Liver (tissue), 9 donors: ENCODE data around the gene EHMT1. TPM values are rescaled to one million over a fixed set of nuclear protein-coding genes. Genes with fewer than 3 reads are reported as not detected.
"Not testable (repeated sequence)": the region's sequence is repeated elsewhere in the genome, so short reads cannot be mapped to it uniquely, and the experiment has no call there.

Experiments used
- DNase-seq: peaks from one replicate; pipeline ENCODE4 v3.0.0-alpha.2; 2017; ENCODE audit warnings: low spot score
- H3K27ac ChIP-seq, 2 donors: one replicate each; pipeline ENCODE4 v1.7.0; 2013; ENCODE audit warnings: inconsistent platforms in 2 of 2, low read length in 2 of 2, control low read depth in 1 of 2, low read depth in 1 of 2, mild to moderate bottlenecking in 1 of 2
- H3K27me3 ChIP-seq, 4 donors: one replicate each; pipeline versions ENCODE4 v1.6.1 to v1.7.0; 2013; ENCODE audit warnings: low read length in 3 of 4, inconsistent platforms in 1 of 4, mild to moderate bottlenecking in 1 of 4, moderate library complexity in 1 of 4; ENCODE audit not compliant: control insufficient read depth in 4 of 4, insufficient read depth in 4 of 4
- H3K36me3 ChIP-seq, 4 donors: one replicate each; pipeline versions ENCODE4 v1.6.1 to v1.7.0; 2013; ENCODE audit warnings: low read length in 3 of 4, mild to moderate bottlenecking in 3 of 4, low read depth in 1 of 4, moderate library complexity in 1 of 4; ENCODE audit not compliant: control insufficient read depth in 4 of 4, insufficient read depth in 3 of 4
- H3K4me1 ChIP-seq, 4 donors: one replicate each; pipeline versions ENCODE4 v1.6.1 to v1.7.0; 2013; ENCODE audit warnings: low read length in 3 of 4, mild to moderate bottlenecking in 3 of 4, moderate library complexity in 1 of 4; ENCODE audit not compliant: control insufficient read depth in 4 of 4, insufficient read depth in 4 of 4
- H3K4me3 ChIP-seq, 3 donors: one replicate each; pipeline versions ENCODE4 v1.6.1 to v1.7.0; 2013; ENCODE audit warnings: low read length in 3 of 3, control low read depth in 1 of 3, low read depth in 1 of 3, mild to moderate bottlenecking in 1 of 3
- H3K9ac ChIP-seq, 2 donors: one replicate each; pipeline ENCODE4 v1.7.0; 2013; ENCODE audit warnings: low read length in 2 of 2, mild to moderate bottlenecking in 2 of 2, moderate library complexity in 2 of 2, control low read depth in 1 of 2, low read depth in 1 of 2
- H3K9me3 ChIP-seq, 4 donors: one replicate each; pipeline versions ENCODE4 v1.6.1 to v1.7.0; 2013; ENCODE audit warnings: low read length in 3 of 4; ENCODE audit not compliant: control insufficient read depth in 4 of 4
- EGR1 ChIP-seq, 2 donors: IDR thresholded peaks; 2 replicates each; pipeline ENCODE4 v1.6.1; 2016 to 2018; ENCODE audit warnings: antibody characterized with exemption in 2 of 2, low read depth in 2 of 2
- FOXA1 ChIP-seq: IDR thresholded peaks from 2 replicates; pipeline ENCODE4 v1.6.1; 2016; ENCODE audit warnings: antibody characterized with exemption
- GABPA ChIP-seq, 2 donors: IDR thresholded peaks in 1 of 2; conservative IDR thresholded peaks in 1 of 2; 2 replicates each; pipeline ENCODE4 v1.6.1; 2016; ENCODE audit warnings: antibody characterized with exemption in 2 of 2, mild to moderate bottlenecking in 1 of 2, moderate library complexity in 1 of 2
- HNF4A ChIP-seq, 2 donors: conservative IDR thresholded peaks; 2 replicates each; pipeline ENCODE4 v1.6.1; 2016; ENCODE audit warnings: antibody characterized with exemption in 2 of 2, mild to moderate bottlenecking in 2 of 2
- HNF4G ChIP-seq: IDR thresholded peaks from 2 replicates; pipeline ENCODE4 v1.6.1; 2016; ENCODE audit warnings: antibody characterized with exemption
- JUND ChIP-seq, 2 donors: IDR thresholded peaks; 2 replicates each; pipeline ENCODE4 v1.6.1; 2016; ENCODE audit warnings: antibody characterized with exemption in 2 of 2
- RAD21 ChIP-seq, 2 donors: IDR thresholded peaks; 2 replicates each; pipeline ENCODE4 v1.6.1; 2016; ENCODE audit warnings: antibody characterized with exemption in 2 of 2, mild to moderate bottlenecking in 2 of 2
- RXRA ChIP-seq, 2 donors: IDR thresholded peaks; 2 replicates each; pipeline ENCODE4 v1.6.1; 2017 to 2018; ENCODE audit warnings: antibody characterized with exemption in 2 of 2, mild to moderate bottlenecking in 1 of 2
- SP1 ChIP-seq: IDR thresholded peaks from 2 replicates; pipeline ENCODE4 v1.6.1; 2018; ENCODE audit warnings: antibody characterized with exemption, mild to moderate bottlenecking
- TAF1 ChIP-seq: conservative IDR thresholded peaks from 2 replicates; pipeline ENCODE4 v1.6.1; 2016; ENCODE audit warnings: antibody characterized with exemption, mild to moderate bottlenecking
- WGBS: extraction: QIAGEN DNeasy Blood & Tissue Kit; methylation state at CpG from one replicate; pipeline ENCODE4 v1.1.7; 2013; 5-methylcytosine and 5-hydroxymethylcytosine counted together
- polyA plus RNA-seq, 2 donors: library from polyadenylated mRNA; stranded (reverse) in 1 of 2; unstranded in 1 of 2; fragments of 200-250 nt in 1 of 2; fragments of >200 nt in 1 of 2; fragmentation: Nextera tagmentation in 1 of 2; extraction: Ambion mirVana in 1 of 2; gene quantifications; one replicate each; pipeline versions ENCODE4 v1.2.1 to v1.2.3, GENCODE V29; 2013 to 2015
- total RNA-seq, 2 donors: library from RNA; depleted of rRNA; stranded (reverse); fragments of >200 nt; gene quantifications; one replicate each; pipeline ENCODE4 v1.2.3, GENCODE V29; 2014
- TF ChIP-seq, protein P1 (sequence below): IDR thresholded peaks from 2 replicates; pipeline ENCODE4 v1.6.1; 2016; ENCODE audit warnings: antibody characterized with exemption
- TF ChIP-seq, protein P2 (sequence below): fragments of 150-350 bp; IDR thresholded peaks from 2 replicates; pipeline ENCODE4 v1.5.1; 2017; ENCODE audit warnings: improper control_type of control experiment, low read depth, low read length; ENCODE audit not compliant: missing input control
- TF ChIP-seq, protein P3 (sequence below): IDR thresholded peaks from 2 replicates; pipeline ENCODE4 v1.6.1; 2016; ENCODE audit warnings: antibody characterized with exemption
- TF ChIP-seq, protein P4 (sequence below): IDR thresholded peaks from 2 replicates; pipeline ENCODE4 v1.6.1; 2016; ENCODE audit warnings: antibody characterized with exemption, mild to moderate bottlenecking
- donor health status: healthy.
- donor health status: healthy.
- donor health status: healthy.
- donor health status: healthy.
- donor health status: healthy.

EHMT1 gene
- total and polyA plus RNA-seq, 4 donors = 16.1 to 48.2 (median 27.3) TPM

DNA sequence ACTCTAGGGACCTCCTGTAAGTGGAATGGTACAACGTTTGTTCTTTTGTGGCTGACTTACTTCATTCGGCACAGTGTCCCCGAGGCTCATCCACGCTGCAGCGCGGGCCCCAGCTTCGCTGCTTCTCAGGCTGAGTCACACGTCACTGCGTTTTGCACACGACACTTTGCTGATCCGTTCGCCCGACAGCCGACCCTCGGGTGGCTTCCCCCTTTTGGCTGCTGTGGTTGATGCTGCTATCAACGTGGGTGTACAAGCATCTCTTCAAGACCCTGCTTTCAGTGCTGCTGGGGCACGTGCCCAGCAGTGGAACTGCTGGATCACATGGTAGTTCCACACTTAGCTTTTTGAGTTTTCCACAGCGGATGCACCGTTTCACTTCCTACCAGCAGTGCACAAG, 107.5 kb downstream of the EHMT1 start:
- H3K4me3 ChIP-seq, H3K27me3 ChIP-seq, H3K4me1 ChIP-seq, H3K27ac ChIP-seq, H3K9me3 ChIP-seq, H3K9ac ChIP-seq, DNase-seq: not testable (repeated sequence)
- peaks cover 0 to 27% (median 19%) of the 10 kb centered on the region in 4 donors for H3K36me3 ChIP-seq
- 96% methylated on average over 9 of the region's 19 CpGs for WGBS

DNA sequence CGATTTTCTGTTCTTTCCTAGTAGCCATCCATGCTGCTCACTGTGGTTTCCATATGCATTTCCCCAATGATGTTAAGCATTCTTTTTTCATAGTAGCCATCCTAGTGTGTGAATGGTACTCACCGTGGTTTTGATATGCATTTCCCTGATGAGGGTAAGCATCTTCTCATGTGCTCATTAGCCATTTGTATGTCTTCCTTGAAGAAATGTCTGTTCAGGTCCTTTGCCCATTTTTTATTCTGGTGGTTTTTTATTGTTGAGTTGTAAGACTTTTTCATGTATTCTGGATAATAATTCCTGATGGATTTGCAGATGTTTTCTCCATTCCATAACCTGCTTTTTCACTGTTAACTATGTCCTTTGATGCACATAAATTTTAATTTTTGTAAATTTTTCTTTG, 108.0 kb downstream of the EHMT1 start:
- no peaks in the 10 kb centered on the region for H3K27me3 ChIP-seq
- no peak overlapping the region for H3K4me3 ChIP-seq
- H3K36me3 ChIP-seq = peaks cover 1 to 28% (median 21%) of the 10 kb centered on the region in 4 donors
- H3K27ac ChIP-seq = no peak overlapping the region
- TF ChIP-seq RAD21 (IDR thresholded peaks at IDR 0.05) = no peak
- no peak for TF ChIP-seq JUND (IDR thresholded peaks at IDR 0.05)
- no peak for TF ChIP-seq HNF4A (conservative IDR thresholded peaks at IDR 0.05)
- TF ChIP-seq, protein P1, sequence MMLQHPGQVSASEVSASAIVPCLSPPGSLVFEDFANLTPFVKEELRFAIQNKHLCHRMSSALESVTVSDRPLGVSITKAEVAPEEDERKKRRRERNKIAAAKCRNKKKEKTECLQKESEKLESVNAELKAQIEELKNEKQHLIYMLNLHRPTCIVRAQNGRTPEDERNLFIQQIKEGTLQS = no peak
- no peak for TF ChIP-seq SP1
- TF ChIP-seq EGR1 (IDR thresholded peaks at IDR 0.05; ENCODE audit: low read depth in 2 of 2) = no peak
- no peaks in the 10 kb centered on the region for H3K9me3 ChIP-seq
- DNase-seq = no peak
- WGBS = 97% methylated on average over 2 of the region's 2 CpGs
- H3K9ac ChIP-seq = no peak overlapping the region
- H3K4me1 ChIP-seq = no peaks in the 10 kb centered on the region

DNA sequence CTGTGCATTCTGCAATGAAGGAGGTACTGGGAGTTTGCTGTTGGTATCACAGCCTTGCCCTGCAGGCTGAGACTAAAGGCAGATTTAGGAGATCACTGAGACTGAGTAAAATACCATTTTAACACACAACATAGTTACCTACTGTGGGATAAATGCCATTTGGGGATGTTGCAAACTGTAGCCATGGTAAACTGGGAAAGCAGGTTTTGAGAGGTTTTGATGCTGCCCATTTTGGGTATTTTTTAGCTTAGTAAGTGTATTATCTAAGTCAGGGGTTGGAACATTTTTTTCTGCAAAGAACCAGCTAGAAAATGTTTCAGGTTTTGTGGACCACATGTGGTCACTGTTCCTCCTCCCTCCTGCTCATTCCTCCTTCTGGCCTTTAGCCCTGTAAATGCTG, 108.9 kb downstream of the EHMT1 start:
- Histone ChIP-seq H3K4me1 (no peaks in the 10 kb centered on the region), H3K27ac (no peak overlapping the region), H3K36me3 (peaks cover 1 to 32% (median 25%) of the 10 kb centered on the region in 4 donors), H3K9ac (no peak overlapping the region), H3K9me3 (no peaks in the 10 kb centered on the region), H3K27me3 (no peaks in the 10 kb centered on the region), H3K4me3 (no peak overlapping the region)
- DNase-seq = no peak
- no peak for TF ChIP-seq GABPA (IDR thresholded peaks at IDR 0.05 in 1 of 2, conservative IDR thresholded peaks at IDR 0.05 in 1 of 2)
- no peak for TF ChIP-seq TAF1
- TF ChIP-seq EGR1 (IDR thresholded peaks at IDR 0.05; ENCODE audit: low read depth in 2 of 2) = no peak
- TF ChIP-seq JUND (IDR thresholded peaks at IDR 0.05) = no peak
- TF ChIP-seq, protein P2, sequence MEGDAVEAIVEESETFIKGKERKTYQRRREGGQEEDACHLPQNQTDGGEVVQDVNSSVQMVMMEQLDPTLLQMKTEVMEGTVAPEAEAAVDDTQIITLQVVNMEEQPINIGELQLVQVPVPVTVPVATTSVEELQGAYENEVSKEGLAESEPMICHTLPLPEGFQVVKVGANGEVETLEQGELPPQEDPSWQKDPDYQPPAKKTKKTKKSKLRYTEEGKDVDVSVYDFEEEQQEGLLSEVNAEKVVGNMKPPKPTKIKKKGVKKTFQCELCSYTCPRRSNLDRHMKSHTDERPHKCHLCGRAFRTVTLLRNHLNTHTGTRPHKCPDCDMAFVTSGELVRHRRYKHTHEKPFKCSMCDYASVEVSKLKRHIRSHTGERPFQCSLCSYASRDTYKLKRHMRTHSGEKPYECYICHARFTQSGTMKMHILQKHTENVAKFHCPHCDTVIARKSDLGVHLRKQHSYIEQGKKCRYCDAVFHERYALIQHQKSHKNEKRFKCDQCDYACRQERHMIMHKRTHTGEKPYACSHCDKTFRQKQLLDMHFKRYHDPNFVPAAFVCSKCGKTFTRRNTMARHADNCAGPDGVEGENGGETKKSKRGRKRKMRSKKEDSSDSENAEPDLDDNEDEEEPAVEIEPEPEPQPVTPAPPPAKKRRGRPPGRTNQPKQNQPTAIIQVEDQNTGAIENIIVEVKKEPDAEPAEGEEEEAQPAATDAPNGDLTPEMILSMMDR = no peak
- TF ChIP-seq HNF4G = no peak
- TF ChIP-seq SP1 = no peak
- TF ChIP-seq, protein P3, sequence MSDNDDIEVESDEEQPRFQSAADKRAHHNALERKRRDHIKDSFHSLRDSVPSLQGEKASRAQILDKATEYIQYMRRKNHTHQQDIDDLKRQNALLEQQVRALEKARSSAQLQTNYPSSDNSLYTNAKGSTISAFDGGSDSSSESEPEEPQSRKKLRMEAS = no peak
- TF ChIP-seq RXRA (IDR thresholded peaks at IDR 0.05) = no peak
- no peak for TF ChIP-seq FOXA1
- no peak for TF ChIP-seq RAD21 (IDR thresholded peaks at IDR 0.05)
- TF ChIP-seq, protein P4, sequence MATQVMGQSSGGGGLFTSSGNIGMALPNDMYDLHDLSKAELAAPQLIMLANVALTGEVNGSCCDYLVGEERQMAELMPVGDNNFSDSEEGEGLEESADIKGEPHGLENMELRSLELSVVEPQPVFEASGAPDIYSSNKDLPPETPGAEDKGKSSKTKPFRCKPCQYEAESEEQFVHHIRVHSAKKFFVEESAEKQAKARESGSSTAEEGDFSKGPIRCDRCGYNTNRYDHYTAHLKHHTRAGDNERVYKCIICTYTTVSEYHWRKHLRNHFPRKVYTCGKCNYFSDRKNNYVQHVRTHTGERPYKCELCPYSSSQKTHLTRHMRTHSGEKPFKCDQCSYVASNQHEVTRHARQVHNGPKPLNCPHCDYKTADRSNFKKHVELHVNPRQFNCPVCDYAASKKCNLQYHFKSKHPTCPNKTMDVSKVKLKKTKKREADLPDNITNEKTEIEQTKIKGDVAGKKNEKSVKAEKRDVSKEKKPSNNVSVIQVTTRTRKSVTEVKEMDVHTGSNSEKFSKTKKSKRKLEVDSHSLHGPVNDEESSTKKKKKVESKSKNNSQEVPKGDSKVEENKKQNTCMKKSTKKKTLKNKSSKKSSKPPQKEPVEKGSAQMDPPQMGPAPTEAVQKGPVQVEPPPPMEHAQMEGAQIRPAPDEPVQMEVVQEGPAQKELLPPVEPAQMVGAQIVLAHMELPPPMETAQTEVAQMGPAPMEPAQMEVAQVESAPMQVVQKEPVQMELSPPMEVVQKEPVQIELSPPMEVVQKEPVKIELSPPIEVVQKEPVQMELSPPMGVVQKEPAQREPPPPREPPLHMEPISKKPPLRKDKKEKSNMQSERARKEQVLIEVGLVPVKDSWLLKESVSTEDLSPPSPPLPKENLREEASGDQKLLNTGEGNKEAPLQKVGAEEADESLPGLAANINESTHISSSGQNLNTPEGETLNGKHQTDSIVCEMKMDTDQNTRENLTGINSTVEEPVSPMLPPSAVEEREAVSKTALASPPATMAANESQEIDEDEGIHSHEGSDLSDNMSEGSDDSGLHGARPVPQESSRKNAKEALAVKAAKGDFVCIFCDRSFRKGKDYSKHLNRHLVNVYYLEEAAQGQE = no peak
